ENCODE results near the gene SUSD5. TPM values are rescaled to one million over a fixed set of nuclear protein-coding genes. Genes with fewer than 3 reads are reported as not detected.
"Not testable (repeated sequence)": the region's sequence is repeated elsewhere in the genome, so short reads cannot be mapped to it uniquely, and the experiment has no call there.

Gene SUSD5
- total and polyA plus RNA-seq, 2 experiments from 2014 or later = 1.4 to 3.6 TPM

- TF ChIP-seq ETS1 (IDR thresholded peaks at IDR 0.05) = no peak
These were observed 52.5 kb downstream of the SUSD5 start (continued) for GRCh38 chr3:33166095-33166494.

DNA sequence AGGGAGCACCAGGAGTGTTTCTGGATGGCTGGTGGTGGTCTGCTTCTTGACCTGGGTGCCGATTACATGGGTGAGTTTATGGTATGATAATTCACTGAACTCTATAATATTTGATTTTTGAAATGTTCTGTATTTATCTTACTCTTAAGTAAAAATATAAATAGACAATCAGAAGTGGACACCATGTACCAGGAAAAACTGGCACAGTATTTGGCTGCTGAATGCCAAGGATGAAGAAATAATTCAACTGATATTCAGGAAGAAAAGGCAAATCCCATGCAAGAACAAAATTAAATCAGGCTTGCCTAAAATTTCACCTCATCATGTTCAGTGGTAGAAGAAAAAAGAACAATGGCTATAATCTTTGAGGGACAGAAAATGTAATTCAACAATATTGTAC, 53.2 kb downstream of the SUSD5 start:
- Histone ChIP-seq H3K27me3 (ENCODE audit: insufficient read depth) (no peaks in the 10 kb centered on the region), H3K27ac (ENCODE audit: low read depth) (no peak overlapping the region), H3K79me2 (replicated peaks; ENCODE audit: insufficient read depth) (no peaks in the 10 kb centered on the region), H3K4me2 (no peak overlapping the region), H3K4me3 (no peak overlapping the region), H2AFZ (no peak overlapping the region), H3K9me2 (ENCODE audit: insufficient read depth) (no peaks in the 10 kb centered on the region), H3K36me3 (ENCODE audit: insufficient read depth) (no peaks in the 10 kb centered on the region), H3F3A (replicated peaks; ENCODE audit: low read depth) (no peaks in the 10 kb centered on the region), H3K4me1 (ENCODE audit: insufficient read depth) (no peaks in the 10 kb centered on the region), H4K20me1 (replicated peaks; ENCODE audit: insufficient read depth) (no peaks in the 10 kb centered on the region)
- H3K4me3 Mint-ChIP-seq = no peak overlapping the region
- no peaks in the 10 kb centered on the region for H3K9me3 Mint-ChIP-seq
- no peak for ATAC-seq
- H3K36me3 Mint-ChIP-seq (ENCODE audit: low read depth) = no peaks in the 10 kb centered on the region
- H3K4me1 Mint-ChIP-seq = no peaks in the 10 kb centered on the region
- DNase-seq (ENCODE audit: low spot score) = no peak
- no peaks in the 10 kb centered on the region for H3K27me3 Mint-ChIP-seq (ENCODE audit: insufficient read depth, low read depth, poor library complexity)
- no peak for TF ChIP-seq CREB1 (CRISPR knock-in tag; IDR thresholded peaks at IDR 0.05; ENCODE audit: low read depth)
- no peak for TF ChIP-seq ZNF114 (CRISPR knock-in tag; IDR thresholded peaks at IDR 0.05)
- no peak for TF ChIP-seq NANOG (IDR thresholded peaks at IDR 0.05; ENCODE audit: borderline replicate concordance)
- no peak for TF ChIP-seq EZH2phosphoT487 (IDR thresholded peaks at IDR 0.05; ENCODE audit: unreplicated experiment)
- H3K27ac Mint-ChIP-seq = no peak overlapping the region

- not testable (repeated sequence) for ATAC-seq; H3K9me2 ChIP-seq (ENCODE audit: insufficient read depth); DNase-seq (ENCODE audit: low spot score)
These were observed 56.0 kb downstream of the SUSD5 start for GRCh38 chr3:33162621-33163020.

GRCh38 chr3:33159981-33160380, 58.6 kb downstream of the SUSD5 start:
- Histone ChIP-seq H3K4me1 (ENCODE audit: insufficient read depth) (no peaks in the 10 kb centered on the region), H3F3A (replicated peaks; ENCODE audit: low read depth) (no peaks in the 10 kb centered on the region), H3K79me2 (replicated peaks; ENCODE audit: insufficient read depth) (no peaks in the 10 kb centered on the region), H3K4me2 (no peak overlapping the region), H3K36me3 (ENCODE audit: insufficient read depth) (no peaks in the 10 kb centered on the region), H3K9me2 (ENCODE audit: insufficient read depth) (no peaks in the 10 kb centered on the region), H3K4me3 (no peak overlapping the region), H3K27me3 (ENCODE audit: insufficient read depth) (no peaks in the 10 kb centered on the region), H2AFZ (no peak overlapping the region), H4K20me1 (replicated peaks; ENCODE audit: insufficient read depth) (no peaks in the 10 kb centered on the region), H3K27ac (ENCODE audit: low read depth) (no peak overlapping the region)
- H3K4me1 Mint-ChIP-seq = peaks cover 3% of the 10 kb centered on the region; the same call in 1 of the 3 replicates
- ATAC-seq (no peak), DNase-seq (ENCODE audit: low spot score) (no peak)
- H3K36me3 Mint-ChIP-seq (ENCODE audit: low read depth) = no peaks in the 10 kb centered on the region
- H3K27ac Mint-ChIP-seq = no peak overlapping the region
- H3K9me3 Mint-ChIP-seq = no peaks in the 10 kb centered on the region
- H3K27me3 Mint-ChIP-seq (ENCODE audit: insufficient read depth, low read depth, poor library complexity) = no peaks in the 10 kb centered on the region
- no peak overlapping the region for H3K4me3 Mint-ChIP-seq
- TF ChIP-seq JUNB (IDR thresholded peaks at IDR 0.05; ENCODE audit: unreplicated experiment) (no peak), EZH2phosphoT487 (IDR thresholded peaks at IDR 0.05; ENCODE audit: unreplicated experiment) (no peak), ZNF331 (CRISPR knock-in tag; IDR thresholded peaks at IDR 0.05; ENCODE audit: low read depth) (no peak), ZNF114 (CRISPR knock-in tag; IDR thresholded peaks at IDR 0.05) (no peak), CREB1 (CRISPR knock-in tag; IDR thresholded peaks at IDR 0.05; ENCODE audit: low read depth) (no peak), STAT1 (IDR thresholded peaks at IDR 0.05; ENCODE audit: unreplicated experiment) (no peak), ETS1 (IDR thresholded peaks at IDR 0.05) (no peak), POLR2AphosphoS5 (IDR thresholded peaks at IDR 0.05; ENCODE audit: low read depth) (no peak), EZH2 (IDR thresholded peaks at IDR 0.05; ENCODE audit: low read depth, unreplicated experiment) (no peak)

More at GRCh38 chr3:33162621-33163020, 56.0 kb downstream of the SUSD5 start:
- H3K27me3 ChIP-seq (ENCODE audit: insufficient read depth); H3K27ac ChIP-seq (ENCODE audit: low read depth); H3K4me1 Mint-ChIP-seq; H3K36me3 ChIP-seq (ENCODE audit: insufficient read depth); H3K4me3 ChIP-seq; H3K4me2 ChIP-seq; H3K4me1 ChIP-seq (ENCODE audit: insufficient read depth); H3K27me3 Mint-ChIP-seq (ENCODE audit: insufficient read depth, low read depth, poor library complexity); H3K9me3 Mint-ChIP-seq; H3F3A ChIP-seq (replicated peaks; ENCODE audit: low read depth); H3K27ac Mint-ChIP-seq; H3K4me3 Mint-ChIP-seq; H2AFZ ChIP-seq; H3K36me3 Mint-ChIP-seq (ENCODE audit: low read depth); H4K20me1 ChIP-seq (replicated peaks; ENCODE audit: insufficient read depth); H3K79me2 ChIP-seq (replicated peaks; ENCODE audit: insufficient read depth): not testable (repeated sequence)

All from GM23338 (cell line).